Bronchial epithelial cell (primary cell): ENCODE results near the gene SGMS1. TPM values are rescaled to one million over a fixed set of nuclear protein-coding genes. Genes with fewer than 3 reads are reported as not detected.

Experiments
- DNase-seq: peaks from one replicate; pipeline ENCODE4 v3.0.0-alpha.2; 2010; ENCODE audit warnings: low read depth
- FAIRE-seq: peaks from 2 replicates; lab custom pipeline; 2011; peaks lifted over from hg19 to GRCh38; lab: Jason Lieb, UNC
- H3K27me3 ChIP-seq: 2 replicates; pipeline ENCODE4 v1.5.1; 2011; ENCODE audit warnings: low read length; ENCODE audit not compliant: control insufficient read depth, insufficient read depth
- H3K36me3 ChIP-seq: 2 replicates; pipeline ENCODE4 v1.5.1; 2011; ENCODE audit warnings: low read length; ENCODE audit not compliant: control insufficient read depth, insufficient read depth
- H3K4me3 ChIP-seq: 2 replicates; pipeline ENCODE4 v1.5.1; 2011; ENCODE audit warnings: mild to moderate bottlenecking, low read depth, low read length, control low read depth
- CTCF ChIP-seq: IDR thresholded peaks from 2 replicates; pipeline ENCODE4 v1.5.1; 2011; ENCODE audit warnings: mild to moderate bottlenecking, moderate library complexity, low read length, control low read depth, inconsistent platforms; ENCODE audit not compliant: insufficient read depth, severe bottlenecking
- total RNA-seq: library from RNA; depleted of rRNA; stranded (reverse); fragments of >200 nt; gene quantifications from 2 replicates; pipeline ENCODE4 v1.2.1, GENCODE V29; 2014

SGMS1 gene
- total RNA-seq, 1 donor from 2014 or later, result 21.3 TPM

- no peaks in the 10 kb centered on the region for H3K36me3 ChIP-seq
- H3K4me3 ChIP-seq, result no peak overlapping the region
- TF ChIP-seq CTCF, result no peak
- H3K27me3 ChIP-seq, result no peaks in the 10 kb centered on the region
- no peak for FAIRE-seq
- DNase-seq, result no peak
Observed at GRCh38 chr10:50299948-50300669, 323.6 kb downstream of the SGMS1 start.

GRCh38 chr10:50295367-50295766, 328.4 kb downstream of the SGMS1 start:
- Histone ChIP-seq H3K36me3 (no peaks in the 10 kb centered on the region), H3K27me3 (no peaks in the 10 kb centered on the region), H3K4me3 (no peak overlapping the region)
- DNase-seq, result no peak
- TF ChIP-seq CTCF, result no peak
- FAIRE-seq, result no peak

- Histone ChIP-seq H3K36me3 (no peaks in the 10 kb centered on the region), H3K4me3 (no peak overlapping the region), H3K27me3 (no peaks in the 10 kb centered on the region)
- no peak for TF ChIP-seq CTCF
- no peak for FAIRE-seq
- DNase-seq, result no peak
Observed at GRCh38 chr10:50294582-50294981, 329.2 kb downstream of the SGMS1 start.

- no peak for TF ChIP-seq CTCF
- FAIRE-seq, result no peak
Observed at GRCh38 chr10:50293513-50294313, 330.0 kb downstream of the SGMS1 start.

GRCh38 chr10:50291261-50291850, 332.4 kb downstream of the SGMS1 start:
- peak; percentile 19 for DNase-seq
- no peaks in the 10 kb centered on the region for H3K36me3 ChIP-seq
- no peak overlapping the region for H3K4me3 ChIP-seq
- FAIRE-seq, result no peak
- no peaks in the 10 kb centered on the region for H3K27me3 ChIP-seq
- TF ChIP-seq CTCF, result peak; percentile 52

More at GRCh38 chr10:50293513-50294313, 330.0 kb downstream of the SGMS1 start:
- no peak overlapping the region for H3K4me3 ChIP-seq
- DNase-seq, result no peak
- H3K27me3 ChIP-seq, result no peaks in the 10 kb centered on the region
- H3K36me3 ChIP-seq, result no peaks in the 10 kb centered on the region
